Measurements from ENCODE around the gene THBS3.
A peak's percentile ranks its signal among the peaks of the same experiment; 100 is the strongest.
"Not testable (repeated sequence)": the region's sequence is repeated elsewhere in the genome, so short reads cannot be mapped to it uniquely, and the experiment has no call there.

The THBS3 gene

GRCh38 chr1:155235375-155235774, 27.7 kb upstream of the THBS3 start:
- DNase-seq, result not testable (repeated sequence)

- not testable (repeated sequence) for DNase-seq
Measured at GRCh38 chr1:155233502-155233901, 25.8 kb upstream of the THBS3 start.

- DNase-seq, result peak in 37 of 58 donors; percentile 4 to 71 (median 35)
Measured at GRCh38 chr1:155232001-155232978, 24.6 kb upstream of the THBS3 start.

GRCh38 chr1:155231302-155231701, 23.6 kb upstream of the THBS3 start:
- DNase-seq, result not testable (repeated sequence)

GRCh38 chr1:155228096-155228427, 20.4 kb upstream of the THBS3 start:
- no peak for DNase-seq

GRCh38 chr1:155227261-155228095, 19.8 kb upstream of the THBS3 start:
- peak; percentile 89 to 99 (median 97) for DNase-seq

- DNase-seq, result peak in 37 of 58 donors; percentile 6 to 68 (median 41)
Measured at GRCh38 chr1:155226910-155227260, 19.2 kb upstream of the THBS3 start.

- DNase-seq, result peak in 43 of 58 donors; percentile 11 to 68 (median 44)
Measured at GRCh38 chr1:155226188-155226909, 18.7 kb upstream of the THBS3 start.

- DNase-seq, result not testable (repeated sequence)
Measured at GRCh38 chr1:155225404-155225759, 17.7 kb upstream of the THBS3 start.

GRCh38 chr1:155223047-155223446, 15.3 kb upstream of the THBS3 start:
- DNase-seq, result no peak

GRCh38 chr1:155220211-155220965, 12.7 kb upstream of the THBS3 start:
- not testable (repeated sequence) for DNase-seq

- DNase-seq, result peak in 44 of 58 donors; percentile 6 to 73 (median 24)
Measured at GRCh38 chr1:155219592-155220031, 11.9 kb upstream of the THBS3 start.

GRCh38 chr1:155218854-155219591, 11.3 kb upstream of the THBS3 start:
- DNase-seq, result peak in 52 of 58 donors; percentile 10 to 88 (median 50)

GRCh38 chr1:155214702-155215101, 7.0 kb upstream of the THBS3 start:
- DNase-seq, result not testable (repeated sequence)

GRCh38 chr1:155212051-155212440, 4.3 kb upstream of the THBS3 start:
- not testable (repeated sequence) for DNase-seq

- DNase-seq, result peak in 3 of 58 donors; percentile 7 to 26 (median 9)
Measured at GRCh38 chr1:155211381-155212050, 3.8 kb upstream of the THBS3 start.

GRCh38 chr1:155210314-155211104, 2.8 kb upstream of the THBS3 start:
- DNase-seq, result no peak

GRCh38 chr1:155209312-155209721, 1.6 kb upstream of the THBS3 start:
- DNase-seq, result no peak
